Kidney (tissue), 14 donors: ENCODE measurements around the gene CELF1. TPM values are rescaled to one million over a fixed set of nuclear protein-coding genes. Genes with fewer than 3 reads are reported as not detected.

Source experiments
- DNase-seq, 5 donors: peaks; one replicate each; pipeline ENCODE4 v3.0.0-alpha.2; 2013 to 2020
- FAIRE-seq: peaks from 2 replicates; lab custom pipeline; 2012; peaks lifted over from hg19 to GRCh38; lab: Jason Lieb, UNC
- H3K27ac ChIP-seq, 2 donors: one replicate each; pipeline ENCODE4 v1.7.0; 2013; ENCODE audit warnings: low read depth in 2 of 2, low read length in 2 of 2, inconsistent platforms in 1 of 2
- H3K27me3 ChIP-seq: one replicate; pipeline ENCODE4 v1.7.1; 2013; ENCODE audit warnings: low read length, inconsistent platforms; ENCODE audit not compliant: control insufficient read depth, insufficient read depth
- H3K36me3 ChIP-seq, 3 donors: one replicate each; pipeline versions ENCODE4 v1.7.0 to v1.7.1; 2013; ENCODE audit warnings: low read length in 3 of 3, control low read depth in 1 of 3, inconsistent platforms in 1 of 3; ENCODE audit not compliant: insufficient read depth in 3 of 3, control insufficient read depth in 2 of 3
- H3K4me1 ChIP-seq, 3 donors: one replicate each; pipeline versions ENCODE4 v1.7.0 to v1.7.1; 2013; ENCODE audit warnings: low read length in 3 of 3, inconsistent platforms in 1 of 3, low read depth in 1 of 3; ENCODE audit not compliant: control insufficient read depth in 2 of 3, insufficient read depth in 2 of 3
- H3K4me3 ChIP-seq, 3 donors: one replicate each; pipeline versions ENCODE4 v1.7.0 to v1.8.1; 2013; ENCODE audit warnings: low read length in 3 of 3, control low read depth in 1 of 3, inconsistent platforms in 1 of 3
- H3K9ac ChIP-seq, 3 donors: one replicate each; pipeline versions ENCODE4 v1.7.0 to v1.7.1; 2013; ENCODE audit warnings: low read length in 3 of 3, control low read depth in 1 of 3, inconsistent platforms in 1 of 3
- H3K9me3 ChIP-seq, 3 donors: one replicate each; pipeline versions ENCODE4 v1.7.0 to v1.7.1; 2013; ENCODE audit warnings: low read length in 3 of 3, control low read depth in 1 of 3, inconsistent platforms in 1 of 3; ENCODE audit not compliant: control insufficient read depth in 2 of 3, insufficient read depth in 1 of 3
- CTCF ChIP-seq: IDR thresholded peaks from 3 replicates; pipeline ENCODE4 v1.5.1; 2012; ENCODE audit warnings: mild to moderate bottlenecking, moderate library complexity, borderline replicate concordance; ENCODE audit not compliant: insufficient read depth; ENCODE audit errors: extremely low read depth
- intact Hi-C: fragments of 100-400 bp; cut with DNase I; formaldehyde crosslinking; loops from one replicate; pipeline ENCODE4 v1.11.1; 2022
- polyA plus RNA-seq: library from polyadenylated mRNA; stranded (reverse); fragments of 350-450 nt; fragmentation: Illumina TruSeq; extraction: RNeasy Lipid Tissue Mini Kit (QIAGEN cat#74804); gene quantifications from one replicate; pipeline ENCODE4 v1.2.3, GENCODE V29; 2014; ENCODE audit warnings: low read depth, low replicate concordance; ENCODE audit not compliant: insufficient read depth
- total RNA-seq: library from RNA; stranded (reverse); fragmentation: NEBNext Ultra II Directional; extraction: Animal tissue kit (Norgen Biotek cat#: 25700); gene quantifications from one replicate; pipeline ENCODE4 v1.2.1, GENCODE V29; 2021
- donor health status: control.
- donor health status: control.
- donor health status: control.
- donor health status: control.
- donor health status: control.
- donor health status: DM: yes; HTN: yes; CAD: no.
- donor health status: Normal renal cell carcinoma (clear cell type).

CELF1 gene
- total and polyA plus RNA-seq, 2 donors from 2014 or later, result 30.8 to 115 TPM

- H3K27me3 ChIP-seq, result no peaks in the 10 kb centered on the region
- peaks cover 0 to 2% (median 0%) of the 10 kb centered on the region in 3 donors for H3K4me1 ChIP-seq
- H3K9me3 ChIP-seq, result no peaks in the 10 kb centered on the region
- H3K9ac ChIP-seq, result no peak overlapping the region
- H3K27ac ChIP-seq, result no peak overlapping the region
- intact Hi-C loops, result no loop called here
- H3K4me3 ChIP-seq, result no peak overlapping the region
- H3K36me3 ChIP-seq, result peaks cover 0 to 14% (median 10%) of the 10 kb centered on the region in 3 donors
- no peak for FAIRE-seq
- peak in 2 of 5 donors; percentile 35 to 73 for DNase-seq
- no peak for TF ChIP-seq CTCF
These were observed 34.9 kb upstream of the CELF1 start for GRCh38 chr11:47587723-47588326.

GRCh38 chr11:47587039-47587716, 34.2 kb upstream of the CELF1 start:
- intact Hi-C loops, result no loop called here
- no peak for TF ChIP-seq CTCF
- Histone ChIP-seq H3K36me3 (peaks cover 3 to 20% (median 15%) of the 10 kb centered on the region in 3 donors), H3K9ac (no peak overlapping the region), H3K27ac (no peak overlapping the region), H3K4me3 (no peak overlapping the region), H3K27me3 (no peaks in the 10 kb centered on the region), H3K9me3 (no peaks in the 10 kb centered on the region), H3K4me1 (peaks cover 0 to 2% (median 0%) of the 10 kb centered on the region in 3 donors)
- FAIRE-seq (no peak), DNase-seq (no peak)

- no peak within 1 kb of the TSS for H3K9ac ChIP-seq
- no peak for TF ChIP-seq CTCF
- peaks cover 8 to 29% (median 21%) of the 10 kb centered on the region in 3 donors for H3K36me3 ChIP-seq
- peaks cover 0 to 2% (median 0%) of the 10 kb centered on the region in 3 donors for H3K4me1 ChIP-seq
- H3K27me3 ChIP-seq, result no peaks in the 10 kb centered on the region
- FAIRE-seq (no peak), DNase-seq (no peak)
- H3K4me3 ChIP-seq, result no peak within 1 kb of the TSS
- intact Hi-C loops, result no loop called here
- no peak within 1 kb of the TSS for H3K27ac ChIP-seq
- no peaks in the 10 kb centered on the region for H3K9me3 ChIP-seq
These were observed 33.3 kb upstream of the CELF1 start, which contains the start of gene FAM180B for GRCh38 chr11:47586098-47586855. Gene FAM180B (plus strand): TSS chr11:47586678. CDS start chr11:47586769, 91 bp downstream.
